CMK (cell line): ENCODE measurements around the gene KLHDC7A.
"Not testable (repeated sequence)": the region's sequence is repeated elsewhere in the genome, so short reads cannot be mapped to it uniquely, and the experiment has no call there.

Source experiments
- DNase-seq: peaks from one replicate; pipeline ENCODE4 v3.0.0-alpha.2; 2010; ENCODE audit warnings: low read depth

KLHDC7A gene

GRCh38 chr1:18480315-18481189, at the start of gene KLHDC7A:
Gene KLHDC7A, plus strand, starts transcription at chr1:18480930. Its CDS starts 52 bp downstream, at chr1:18480982.
- no peak for DNase-seq

- DNase-seq, result no peak
Measured at GRCh38 chr1:18434041-18434440, 46.7 kb upstream of the KLHDC7A start.

- DNase-seq, result no peak
Measured at GRCh38 chr1:18440385-18441226, 40.1 kb upstream of the KLHDC7A start.

- no peak for DNase-seq
Measured at GRCh38 chr1:18443587-18444520, 36.9 kb upstream of the KLHDC7A start.

GRCh38 chr1:18444563-18444962, 36.2 kb upstream of the KLHDC7A start:
- no peak for DNase-seq

- DNase-seq, result no peak
Measured at GRCh38 chr1:18446751-18447150, 34.0 kb upstream of the KLHDC7A start.

GRCh38 chr1:18447509-18448220, 33.1 kb upstream of the KLHDC7A start:
- no peak for DNase-seq

- DNase-seq, result no peak
Measured at GRCh38 chr1:18448889-18449288, 31.8 kb upstream of the KLHDC7A start.

GRCh38 chr1:18452550-18452949, 28.2 kb upstream of the KLHDC7A start:
- peak; percentile 74 for DNase-seq

- no peak for DNase-seq
Measured at GRCh38 chr1:18458133-18459092, 22.3 kb upstream of the KLHDC7A start.

- DNase-seq, result no peak
Measured at GRCh38 chr1:18461656-18462055, 19.1 kb upstream of the KLHDC7A start.

GRCh38 chr1:18462517-18462916, 18.2 kb upstream of the KLHDC7A start:
- not testable (repeated sequence) for DNase-seq

- no peak for DNase-seq
Measured at GRCh38 chr1:18463063-18463462, 17.7 kb upstream of the KLHDC7A start.

- DNase-seq, result no peak
Measured at GRCh38 chr1:18463984-18464664, 16.6 kb upstream of the KLHDC7A start.

GRCh38 chr1:18464665-18465050, 16.1 kb upstream of the KLHDC7A start:
- DNase-seq, result no peak

- DNase-seq, result no peak
Measured at GRCh38 chr1:18466676-18467075, 14.1 kb upstream of the KLHDC7A start.

- DNase-seq, result no peak
Measured at GRCh38 chr1:18468570-18468969, 12.2 kb upstream of the KLHDC7A start.

- no peak for DNase-seq
Measured at GRCh38 chr1:18469514-18469913, 11.2 kb upstream of the KLHDC7A start.

GRCh38 chr1:18470671-18471355, 9.9 kb upstream of the KLHDC7A start:
- DNase-seq, result no peak
